ENCODE results near the gene TRPC5OS. TPM values are rescaled to one million over a fixed set of nuclear protein-coding genes. Genes with fewer than 3 reads are reported as not detected.

Gene TRPC5OS
- total and polyA plus RNA-seq, 2 donors (not counting 1 experiment from before 2014, with no cell fraction given), result 0.02 TPM; not detected in 1

GRCh38 chrX:111868726-111869638 is 7.0 kb upstream of the TRPC5OS start:
- H2AFZ ChIP-seq (ENCODE audit: low read length), result no peak overlapping the region

GRCh38 chrX:111869639-111870034 is 6.3 kb upstream of the TRPC5OS start:
- H3K36me3 ChIP-seq (ENCODE audit: control insufficient read depth, insufficient read depth, low read length), result no peaks in the 10 kb centered on the region
- H3K27me3 ChIP-seq (ENCODE audit: control insufficient read depth, insufficient read depth, low read length), result no peaks in the 10 kb centered on the region
- no peaks in the 10 kb centered on the region for H3K9me3 ChIP-seq (ENCODE audit: control insufficient read depth, insufficient read depth, low read depth, low read length)
- H3K79me2 ChIP-seq (ENCODE audit: control insufficient read depth, insufficient read depth, low read length), result no peaks in the 10 kb centered on the region
- H3K4me2 ChIP-seq (ENCODE audit: extremely low read depth, insufficient read depth, low read length), result no peak overlapping the region
- no peak overlapping the region for H3K4me3 ChIP-seq (replicated peaks in 1 of 4; ENCODE audit: control extremely low read depth in 1 of 4, insufficient read depth in 1 of 4, low read depth in 3 of 4, low read length in 4 of 4)
- TF ChIP-seq CTCF (conservative IDR thresholded peaks at IDR 0.05 in 1 of 2, IDR thresholded peaks at IDR 0.05 in 1 of 2; ENCODE audit: low read depth in 1 of 2, low read length in 2 of 2), result peak; percentile 55 to 63
- TF ChIP-seq EZH2 (IDR thresholded peaks at IDR 0.05; ENCODE audit: low read length, missing control alignments), result no peak
- H3K9ac ChIP-seq (ENCODE audit: insufficient read depth, low read length), result no peak overlapping the region
- H4K20me1 ChIP-seq (ENCODE audit: control insufficient read depth, extremely low read depth, insufficient read depth, low read length), result no peaks in the 10 kb centered on the region
- no peak overlapping the region for H3K27ac ChIP-seq (ENCODE audit: insufficient read depth, low read length)
- peak; percentile 31 to 44 for DNase-seq (ENCODE audit: low read depth in 2 of 2)
- H2AFZ ChIP-seq (ENCODE audit: low read length), result no peak overlapping the region
- no peaks in the 10 kb centered on the region for H3K4me1 ChIP-seq (ENCODE audit: control insufficient read depth, extremely low read depth, insufficient read depth, low read length)

More at GRCh38 chrX:111868726-111869638, 7.0 kb upstream of the TRPC5OS start:
- Histone ChIP-seq H3K9me3 (ENCODE audit: control insufficient read depth, insufficient read depth, low read depth, low read length) (no peaks in the 10 kb centered on the region), H4K20me1 (ENCODE audit: control insufficient read depth, extremely low read depth, insufficient read depth, low read length) (no peaks in the 10 kb centered on the region), H3K27me3 (ENCODE audit: control insufficient read depth, insufficient read depth, low read length) (no peaks in the 10 kb centered on the region), H3K4me2 (ENCODE audit: extremely low read depth, insufficient read depth, low read length) (no peak overlapping the region), H3K4me3 (replicated peaks in 1 of 4; ENCODE audit: control extremely low read depth in 1 of 4, insufficient read depth in 1 of 4, low read depth in 3 of 4, low read length in 4 of 4) (no peak overlapping the region), H3K27ac (ENCODE audit: insufficient read depth, low read length) (no peak overlapping the region), H3K9ac (ENCODE audit: insufficient read depth, low read length) (no peak overlapping the region), H3K36me3 (ENCODE audit: control insufficient read depth, insufficient read depth, low read length) (no peaks in the 10 kb centered on the region), H3K79me2 (ENCODE audit: control insufficient read depth, insufficient read depth, low read length) (no peaks in the 10 kb centered on the region), H3K4me1 (ENCODE audit: control insufficient read depth, extremely low read depth, insufficient read depth, low read length) (no peaks in the 10 kb centered on the region)
- peak in 1 of 2 donors; percentile 22 for DNase-seq (ENCODE audit: low read depth in 2 of 2)
- TF ChIP-seq CTCF (conservative IDR thresholded peaks at IDR 0.05 in 1 of 2, IDR thresholded peaks at IDR 0.05 in 1 of 2; ENCODE audit: low read depth in 1 of 2, low read length in 2 of 2) (no peak), EZH2 (IDR thresholded peaks at IDR 0.05; ENCODE audit: low read length, missing control alignments) (no peak)

- no peak for TF ChIP-seq CTCF (conservative IDR thresholded peaks at IDR 0.05 in 1 of 2, IDR thresholded peaks at IDR 0.05 in 1 of 2; ENCODE audit: low read depth in 1 of 2, low read length in 2 of 2)
- no peak for TF ChIP-seq EZH2 (IDR thresholded peaks at IDR 0.05; ENCODE audit: low read length, missing control alignments)
- no peak for DNase-seq (ENCODE audit: low read depth in 2 of 2)
- no peaks in the 10 kb centered on the region for H3K27me3 ChIP-seq (ENCODE audit: control insufficient read depth, insufficient read depth, low read length)
- H3K9me3 ChIP-seq (ENCODE audit: control insufficient read depth, insufficient read depth, low read depth, low read length), result no peaks in the 10 kb centered on the region
- no peaks in the 10 kb centered on the region for H4K20me1 ChIP-seq (ENCODE audit: control insufficient read depth, extremely low read depth, insufficient read depth, low read length)
- no peak overlapping the region for H2AFZ ChIP-seq (ENCODE audit: low read length)
- no peaks in the 10 kb centered on the region for H3K36me3 ChIP-seq (ENCODE audit: control insufficient read depth, insufficient read depth, low read length)
- no peak overlapping the region for H3K4me3 ChIP-seq (replicated peaks in 1 of 4; ENCODE audit: control extremely low read depth in 1 of 4, insufficient read depth in 1 of 4, low read depth in 3 of 4, low read length in 4 of 4)
- no peak overlapping the region for H3K27ac ChIP-seq (ENCODE audit: insufficient read depth, low read length)
- no peaks in the 10 kb centered on the region for H3K79me2 ChIP-seq (ENCODE audit: control insufficient read depth, insufficient read depth, low read length)
- no peak overlapping the region for H3K9ac ChIP-seq (ENCODE audit: insufficient read depth, low read length)
- no peaks in the 10 kb centered on the region for H3K4me1 ChIP-seq (ENCODE audit: control insufficient read depth, extremely low read depth, insufficient read depth, low read length)
- no peak overlapping the region for H3K4me2 ChIP-seq (ENCODE audit: extremely low read depth, insufficient read depth, low read length)
Observed at GRCh38 chrX:111874241-111874640, 1.7 kb upstream of the TRPC5OS start.
